Osteoblast (primary cell): ENCODE data around the gene SBF1. TPM values are rescaled to one million over a fixed set of nuclear protein-coding genes. Genes with fewer than 3 reads are reported as not detected.

Experiments
- DNase-seq: peaks from one replicate; pipeline ENCODE4 v3.0.0; 2011; ENCODE audit warnings: low spot score, mixed read lengths; ENCODE audit not compliant: insufficient read length; ENCODE audit errors: missing footprints
- H2AFZ ChIP-seq: 2 replicates; pipeline ENCODE4 v1.6.0; 2011; ENCODE audit warnings: mild to moderate bottlenecking, low read length
- H3K27ac ChIP-seq: 2 replicates; pipeline ENCODE4 v1.5.1; 2011; ENCODE audit warnings: mild to moderate bottlenecking, low read depth, low read length, moderate library complexity
- H3K27me3 ChIP-seq: 2 replicates; pipeline ENCODE4 v1.6.0; 2012; ENCODE audit warnings: mild to moderate bottlenecking, control low read depth, inconsistent platforms, low read length, moderate library complexity; ENCODE audit not compliant: insufficient read depth
- H3K36me3 ChIP-seq: 2 replicates; pipeline ENCODE4 v1.5.1; 2011; ENCODE audit warnings: mild to moderate bottlenecking, low read length, control low read depth, moderate library complexity; ENCODE audit not compliant: insufficient read depth
- H3K4me1 ChIP-seq: 2 replicates; pipeline ENCODE4 v1.5.1; 2011; ENCODE audit warnings: mild to moderate bottlenecking, low read length, control low read depth, moderate library complexity; ENCODE audit not compliant: insufficient read depth
- H3K4me2 ChIP-seq: 2 replicates; pipeline ENCODE4 v1.6.0; 2011; ENCODE audit warnings: mild to moderate bottlenecking, low read length; ENCODE audit not compliant: insufficient read depth
- H3K4me3 ChIP-seq: fragments of 200-600 bp; sonication (generic); 3 replicates; pipeline ENCODE4 v1.5.1; 2012; ENCODE audit warnings: mild to moderate bottlenecking, low read length, inconsistent platforms; ENCODE audit not compliant: insufficient read depth
- H3K79me2 ChIP-seq: 2 replicates; pipeline ENCODE4 v1.6.0; 2012; ENCODE audit warnings: mild to moderate bottlenecking, low read length, control low read depth, inconsistent platforms; ENCODE audit not compliant: insufficient read depth
- H3K9me3 ChIP-seq: 2 replicates; pipeline ENCODE4 v1.5.1; 2011; ENCODE audit warnings: low read depth, low read length, control low read depth
- H4K20me1 ChIP-seq: 2 replicates; pipeline ENCODE4 v1.6.0; 2012; ENCODE audit warnings: mild to moderate bottlenecking, low read length, control low read depth; ENCODE audit not compliant: insufficient read depth
- CTCF ChIP-seq: IDR thresholded peaks from 2 replicates; pipeline ENCODE4 v1.5.1; 2011; ENCODE audit warnings: mild to moderate bottlenecking, low read depth, low read length, moderate library complexity; ENCODE audit errors: extremely low read depth
- total RNA-seq: library from RNA; depleted of rRNA; stranded (reverse); fragments of >200 nt; gene quantifications from 2 replicates; pipeline ENCODE4 v1.2.3, GENCODE V29; 2012

Gene SBF1
- total RNA-seq, 1 donor = 93.0 TPM

- H3K9me3 ChIP-seq = no peaks in the 10 kb centered on the region
- H3K79me2 ChIP-seq = no peaks in the 10 kb centered on the region
- no peaks in the 10 kb centered on the region for H3K4me1 ChIP-seq
- no peak overlapping the region for H2AFZ ChIP-seq
- H3K4me3 ChIP-seq = no peak overlapping the region
- peak; percentile 65 for DNase-seq
- TF ChIP-seq CTCF = no peak
- H3K4me2 ChIP-seq = no peak overlapping the region
- H3K27me3 ChIP-seq = no peaks in the 10 kb centered on the region
- no peaks in the 10 kb centered on the region for H4K20me1 ChIP-seq
- no peaks in the 10 kb centered on the region for H3K36me3 ChIP-seq
- no peak overlapping the region for H3K27ac ChIP-seq
Observed at GRCh38 chr22:50488006-50488677, 13.3 kb upstream of the SBF1 start.

- H2AFZ ChIP-seq = no peak overlapping the region
- no peaks in the 10 kb centered on the region for H3K4me1 ChIP-seq
- H3K27me3 ChIP-seq = no peaks in the 10 kb centered on the region
- H4K20me1 ChIP-seq = no peaks in the 10 kb centered on the region
- H3K36me3 ChIP-seq = no peaks in the 10 kb centered on the region
- no peak overlapping the region for H3K4me3 ChIP-seq
- peak; percentile 83 for DNase-seq
- peak overlapping the region; percentile 33 for H3K4me2 ChIP-seq
- H3K79me2 ChIP-seq = no peaks in the 10 kb centered on the region
- H3K9me3 ChIP-seq = no peaks in the 10 kb centered on the region
- H3K27ac ChIP-seq = no peak overlapping the region
- no peak for TF ChIP-seq CTCF
Observed at GRCh38 chr22:50487290-50488005, 12.6 kb upstream of the SBF1 start.

GRCh38 chr22:50486561-50487289 is 11.9 kb upstream of the SBF1 start, which contains the start of gene MIOX:
Gene MIOX (plus strand): TSS chr22:50486859. CDS start chr22:50486898, 39 bp downstream.
- no peaks in the 10 kb centered on the region for H3K79me2 ChIP-seq
- no peaks in the 10 kb centered on the region for H3K4me1 ChIP-seq
- TF ChIP-seq CTCF = no peak
- no peak within 1 kb of the TSS for H3K27ac ChIP-seq
- H3K4me3 ChIP-seq = peak within 1 kb of the TSS; percentile 13
- no peaks in the 10 kb centered on the region for H3K9me3 ChIP-seq
- no peaks in the 10 kb centered on the region for H3K36me3 ChIP-seq
- no peaks in the 10 kb centered on the region for H4K20me1 ChIP-seq
- no peak within 1 kb of the TSS for H2AFZ ChIP-seq
- peak within 1 kb of the TSS; percentile 33 for H3K4me2 ChIP-seq
- DNase-seq = peak; percentile 94
- H3K27me3 ChIP-seq = no peaks in the 10 kb centered on the region
